Mucosa of rectum (tissue), 2 donors: ENCODE measurements around the gene SRPK2.

Source experiments
- H3K27ac ChIP-seq, 2 donors: one replicate each; pipeline ENCODE4 v1.7.0; 2013; ENCODE audit warnings: inconsistent platforms in 2 of 2, low read depth in 2 of 2, low read length in 2 of 2
- H3K27me3 ChIP-seq, 2 donors: one replicate each; pipeline ENCODE4 v1.7.0; 2013; ENCODE audit warnings: low read length in 2 of 2; ENCODE audit not compliant: control insufficient read depth in 2 of 2, insufficient read depth in 2 of 2
- H3K36me3 ChIP-seq, 2 donors: one replicate each; pipeline ENCODE4 v1.7.0; 2013; ENCODE audit warnings: low read length in 2 of 2; ENCODE audit not compliant: control insufficient read depth in 2 of 2, insufficient read depth in 2 of 2
- H3K4me1 ChIP-seq, 2 donors: one replicate each; pipeline ENCODE4 v1.7.0; 2013; ENCODE audit warnings: low read length in 2 of 2, mild to moderate bottlenecking in 1 of 2; ENCODE audit not compliant: control insufficient read depth in 2 of 2, insufficient read depth in 2 of 2
- H3K4me3 ChIP-seq, 2 donors: one replicate each; pipeline ENCODE4 v1.7.0; 2013; ENCODE audit warnings: low read length in 2 of 2
- H3K9ac ChIP-seq, 2 donors: one replicate each; pipeline ENCODE4 v1.7.0; 2013; ENCODE audit warnings: low read length in 2 of 2, low read depth in 1 of 2, mild to moderate bottlenecking in 1 of 2
- H3K9me3 ChIP-seq, 2 donors: one replicate each; pipeline ENCODE4 v1.7.0; 2013; ENCODE audit warnings: low read length in 2 of 2; ENCODE audit not compliant: control insufficient read depth in 2 of 2
- donor health status: healthy.
- donor health status: Normal muscosa, but diverticular disease.

SRPK2 gene

GRCh38 chr7:105098863-105099515, 289.7 kb downstream of the SRPK2 start:
- H3K36me3 ChIP-seq, result peaks cover 59 to 62% of the 10 kb centered on the region in 2 donors
- no peaks in the 10 kb centered on the region for H3K4me1 ChIP-seq
- no peak overlapping the region for H3K4me3 ChIP-seq
- no peak overlapping the region for H3K27ac ChIP-seq
- no peak overlapping the region for H3K9ac ChIP-seq
- no peaks in the 10 kb centered on the region for H3K9me3 ChIP-seq
- H3K27me3 ChIP-seq, result no peaks in the 10 kb centered on the region

GRCh38 chr7:105097619-105098018, 291.1 kb downstream of the SRPK2 start:
- Histone ChIP-seq H3K4me1 (no peaks in the 10 kb centered on the region), H3K27ac (no peak overlapping the region), H3K9ac (no peak overlapping the region), H3K9me3 (no peaks in the 10 kb centered on the region), H3K36me3 (peaks cover 57 to 61% of the 10 kb centered on the region in 2 donors), H3K4me3 (no peak overlapping the region), H3K27me3 (no peaks in the 10 kb centered on the region)

GRCh38 chr7:105096306-105096705, 292.4 kb downstream of the SRPK2 start:
- H3K27me3 ChIP-seq, result no peaks in the 10 kb centered on the region
- H3K9ac ChIP-seq, result no peak overlapping the region
- H3K4me1 ChIP-seq, result no peaks in the 10 kb centered on the region
- peaks cover 63 to 68% of the 10 kb centered on the region in 2 donors for H3K36me3 ChIP-seq
- no peaks in the 10 kb centered on the region for H3K9me3 ChIP-seq
- H3K27ac ChIP-seq, result no peak overlapping the region
- H3K4me3 ChIP-seq, result no peak overlapping the region

GRCh38 chr7:105094966-105095365, 293.8 kb downstream of the SRPK2 start:
- Histone ChIP-seq H3K27ac (no peak overlapping the region), H3K4me3 (no peak overlapping the region), H3K27me3 (no peaks in the 10 kb centered on the region), H3K9me3 (no peaks in the 10 kb centered on the region), H3K4me1 (no peaks in the 10 kb centered on the region), H3K36me3 (peaks cover 62 to 65% of the 10 kb centered on the region in 2 donors), H3K9ac (no peak overlapping the region)

- Histone ChIP-seq H3K4me3 (no peak overlapping the region), H3K4me1 (no peaks in the 10 kb centered on the region), H3K9ac (no peak overlapping the region), H3K36me3 (peaks cover 39 to 69% of the 10 kb centered on the region in 2 donors), H3K27ac (no peak overlapping the region), H3K9me3 (no peaks in the 10 kb centered on the region), H3K27me3 (no peaks in the 10 kb centered on the region)
These were observed 300.3 kb downstream of the SRPK2 start for GRCh38 chr7:105088456-105088855.

GRCh38 chr7:105087981-105088380, 300.7 kb downstream of the SRPK2 start:
- Histone ChIP-seq H3K36me3 (peaks cover 43 to 72% of the 10 kb centered on the region in 2 donors), H3K27ac (no peak overlapping the region)

GRCh38 chr7:105086850-105087249, 301.9 kb downstream of the SRPK2 start:
- no peak overlapping the region for H3K27ac ChIP-seq
- no peak overlapping the region for H3K9ac ChIP-seq
- H3K4me3 ChIP-seq, result no peak overlapping the region
- H3K27me3 ChIP-seq, result no peaks in the 10 kb centered on the region
- no peaks in the 10 kb centered on the region for H3K4me1 ChIP-seq
- peaks cover 43 to 71% of the 10 kb centered on the region in 2 donors for H3K36me3 ChIP-seq
- no peaks in the 10 kb centered on the region for H3K9me3 ChIP-seq

More at GRCh38 chr7:105087981-105088380, 300.7 kb downstream of the SRPK2 start:
- H3K4me1 ChIP-seq, result no peaks in the 10 kb centered on the region
- no peak overlapping the region for H3K9ac ChIP-seq
- no peaks in the 10 kb centered on the region for H3K27me3 ChIP-seq
- no peaks in the 10 kb centered on the region for H3K9me3 ChIP-seq
- no peak overlapping the region for H3K4me3 ChIP-seq

- Histone ChIP-seq H3K27ac (no peak overlapping the region), H3K36me3 (peaks cover 42 to 70% of the 10 kb centered on the region in 2 donors), H3K9me3 (no peaks in the 10 kb centered on the region)
These were observed 304.1 kb downstream of the SRPK2 start for GRCh38 chr7:105084581-105084980.

GRCh38 chr7:105079348-105079747, 309.4 kb downstream of the SRPK2 start:
- H3K4me1 ChIP-seq, result no peaks in the 10 kb centered on the region
- no peaks in the 10 kb centered on the region for H3K27me3 ChIP-seq
- H3K27ac ChIP-seq, result no peak overlapping the region
- H3K36me3 ChIP-seq, result peaks cover 74 to 89% of the 10 kb centered on the region in 2 donors
- H3K9ac ChIP-seq, result no peak overlapping the region
- no peaks in the 10 kb centered on the region for H3K9me3 ChIP-seq
- H3K4me3 ChIP-seq, result no peak overlapping the region

More at GRCh38 chr7:105084581-105084980, 304.1 kb downstream of the SRPK2 start:
- no peak overlapping the region for H3K9ac ChIP-seq
- H3K4me3 ChIP-seq, result no peak overlapping the region
- no peaks in the 10 kb centered on the region for H3K27me3 ChIP-seq
- H3K4me1 ChIP-seq, result no peaks in the 10 kb centered on the region

- H3K4me3 ChIP-seq, result no peak overlapping the region
- no peak overlapping the region for H3K27ac ChIP-seq
- H3K9me3 ChIP-seq, result no peaks in the 10 kb centered on the region
- no peak overlapping the region for H3K9ac ChIP-seq
- no peaks in the 10 kb centered on the region for H3K4me1 ChIP-seq
- peaks cover 76 to 78% of the 10 kb centered on the region in 2 donors for H3K36me3 ChIP-seq
- no peaks in the 10 kb centered on the region for H3K27me3 ChIP-seq
These were observed 315.6 kb downstream of the SRPK2 start for GRCh38 chr7:105073143-105073542.
